ENCODE results near the gene CNTNAP4.

DNA sequence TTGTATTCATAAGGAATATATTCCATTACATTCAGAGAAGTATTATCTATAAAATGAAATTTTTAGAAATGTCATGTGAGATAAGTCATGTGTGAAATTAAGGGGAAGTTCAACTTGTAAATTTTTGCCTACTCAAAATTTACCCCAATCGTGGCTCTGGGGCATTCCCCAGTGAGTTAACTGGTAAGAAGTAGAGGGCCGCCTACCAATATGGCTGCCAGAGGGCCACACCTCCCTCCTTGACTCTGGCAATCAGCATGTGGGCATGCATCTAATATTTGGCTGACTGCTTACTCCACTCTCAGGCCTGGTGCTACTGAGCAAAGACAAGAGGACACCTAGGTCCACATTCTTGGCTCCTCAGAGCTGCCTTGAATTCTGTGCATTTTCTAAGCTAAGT is 39.7 kb upstream of the CNTNAP4 start:
- TF ChIP-seq RAD21 (IDR thresholded peaks at IDR 0.05; ENCODE audit: low read length) (no peak), POLR2A (IDR thresholded peaks at IDR 0.05; ENCODE audit: low read depth, low read length) (no peak), RCOR1 (IDR thresholded peaks at IDR 0.05; ENCODE audit: insufficient replicate concordance, low read length) (no peak)
- TF ChIP-seq, protein P1, sequence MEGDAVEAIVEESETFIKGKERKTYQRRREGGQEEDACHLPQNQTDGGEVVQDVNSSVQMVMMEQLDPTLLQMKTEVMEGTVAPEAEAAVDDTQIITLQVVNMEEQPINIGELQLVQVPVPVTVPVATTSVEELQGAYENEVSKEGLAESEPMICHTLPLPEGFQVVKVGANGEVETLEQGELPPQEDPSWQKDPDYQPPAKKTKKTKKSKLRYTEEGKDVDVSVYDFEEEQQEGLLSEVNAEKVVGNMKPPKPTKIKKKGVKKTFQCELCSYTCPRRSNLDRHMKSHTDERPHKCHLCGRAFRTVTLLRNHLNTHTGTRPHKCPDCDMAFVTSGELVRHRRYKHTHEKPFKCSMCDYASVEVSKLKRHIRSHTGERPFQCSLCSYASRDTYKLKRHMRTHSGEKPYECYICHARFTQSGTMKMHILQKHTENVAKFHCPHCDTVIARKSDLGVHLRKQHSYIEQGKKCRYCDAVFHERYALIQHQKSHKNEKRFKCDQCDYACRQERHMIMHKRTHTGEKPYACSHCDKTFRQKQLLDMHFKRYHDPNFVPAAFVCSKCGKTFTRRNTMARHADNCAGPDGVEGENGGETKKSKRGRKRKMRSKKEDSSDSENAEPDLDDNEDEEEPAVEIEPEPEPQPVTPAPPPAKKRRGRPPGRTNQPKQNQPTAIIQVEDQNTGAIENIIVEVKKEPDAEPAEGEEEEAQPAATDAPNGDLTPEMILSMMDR (conservative IDR thresholded peaks at IDR 0.05; ENCODE audit: low read depth, low read length) = no peak
